Nephron progenitor cell (in vitro differentiated cells): ENCODE measurements around the gene TCF12.

Experiments used
- DNase-seq: peaks from one replicate; pipeline ENCODE4 v3.0.0; 2021
- H3K27ac Mint-ChIP-seq: 2 replicates; pipeline ENCODE4 v1.8.0; 2021; ENCODE audit warnings: mild to moderate bottlenecking, moderate library complexity, mixed read lengths
- H3K27me3 Mint-ChIP-seq: 2 replicates; pipeline ENCODE4 v1.8.0; 2021; ENCODE audit warnings: mild to moderate bottlenecking, low read depth, mixed read lengths; ENCODE audit not compliant: poor library complexity
- H3K36me3 Mint-ChIP-seq: 2 replicates; pipeline ENCODE4 v1.8.0; 2021; ENCODE audit warnings: low read depth, mixed read lengths
- H3K4me1 Mint-ChIP-seq: 2 replicates; pipeline ENCODE4 v1.8.0; 2021; ENCODE audit warnings: mixed read lengths
- H3K4me3 Mint-ChIP-seq: 2 replicates; pipeline ENCODE4 v1.8.0; 2021; ENCODE audit warnings: mild to moderate bottlenecking, moderate library complexity, mixed read lengths
- H3K9me3 Mint-ChIP-seq: 2 replicates; pipeline ENCODE4 v1.8.0; 2021; ENCODE audit warnings: mild to moderate bottlenecking, moderate library complexity, mixed read lengths
- CTCF ChIP-seq: fragments of 200-600 bp; sonication (generic); IDR thresholded peaks from 2 replicates; pipeline ENCODE4 v1.5.0; 2021; ENCODE audit warnings: antibody characterized with exemption

Gene TCF12

GRCh38 chr15:57102858-57103257, 184.4 kb downstream of the TCF12 start:
- Mint-ChIP-seq H3K27me3 (no peaks in the 10 kb centered on the region), H3K9me3 (peaks cover 19% of the 10 kb centered on the region), H3K27ac (no peak overlapping the region)

GRCh38 chr15:57108296-57108695, 189.9 kb downstream of the TCF12 start:
- TF ChIP-seq CTCF, result no peak
- no peak overlapping the region for H3K4me3 Mint-ChIP-seq
- peaks cover 53% of the 10 kb centered on the region for H3K4me1 Mint-ChIP-seq
- DNase-seq, result no peak
- H3K9me3 Mint-ChIP-seq, result peaks cover 14% of the 10 kb centered on the region
- peaks cover 52% of the 10 kb centered on the region for H3K36me3 Mint-ChIP-seq
- H3K27ac Mint-ChIP-seq, result peak overlapping the region; percentile 64
- peaks cover 4% of the 10 kb centered on the region for H3K27me3 Mint-ChIP-seq

More at GRCh38 chr15:57102858-57103257, 184.4 kb downstream of the TCF12 start:
- H3K4me3 Mint-ChIP-seq, result no peak overlapping the region
- H3K36me3 Mint-ChIP-seq, result peaks cover 74% of the 10 kb centered on the region
- TF ChIP-seq CTCF, result no peak
- no peak for DNase-seq
- H3K4me1 Mint-ChIP-seq, result peaks cover 17% of the 10 kb centered on the region

GRCh38 chr15:57109005-57109404, 190.6 kb downstream of the TCF12 start:
- TF ChIP-seq CTCF, result no peak
- Mint-ChIP-seq H3K9me3 (peaks cover 14% of the 10 kb centered on the region), H3K4me3 (no peak overlapping the region), H3K36me3 (peaks cover 46% of the 10 kb centered on the region), H3K27ac (no peak overlapping the region), H3K4me1 (peaks cover 56% of the 10 kb centered on the region), H3K27me3 (peaks cover 4% of the 10 kb centered on the region)
- DNase-seq, result no peak

GRCh38 chr15:57111002-57111401, 192.6 kb downstream of the TCF12 start:
- Mint-ChIP-seq H3K27me3 (peaks cover 4% of the 10 kb centered on the region), H3K36me3 (peaks cover 32% of the 10 kb centered on the region), H3K4me1 (peaks cover 56% of the 10 kb centered on the region), H3K27ac (peak overlapping the region; percentile 46), H3K9me3 (peaks cover 9% of the 10 kb centered on the region), H3K4me3 (peak overlapping the region; percentile 7)
- no peak for TF ChIP-seq CTCF
- no peak for DNase-seq

- H3K27me3 Mint-ChIP-seq, result peaks cover 4% of the 10 kb centered on the region
- peaks cover 56% of the 10 kb centered on the region for H3K4me1 Mint-ChIP-seq
- H3K27ac Mint-ChIP-seq, result peak overlapping the region; percentile 99
- TF ChIP-seq CTCF, result no peak
- H3K4me3 Mint-ChIP-seq, result peak overlapping the region; percentile 36
- H3K9me3 Mint-ChIP-seq, result no peaks in the 10 kb centered on the region
- peaks cover 20% of the 10 kb centered on the region for H3K36me3 Mint-ChIP-seq
- DNase-seq, result peak; percentile 35
Observed at GRCh38 chr15:57112178-57112577, 193.7 kb downstream of the TCF12 start.

GRCh38 chr15:57114070-57114469, 195.6 kb downstream of the TCF12 start:
- no peak overlapping the region for H3K4me3 Mint-ChIP-seq
- no peak for DNase-seq
- no peak for TF ChIP-seq CTCF
- H3K36me3 Mint-ChIP-seq, result peaks cover 11% of the 10 kb centered on the region
- peaks cover 59% of the 10 kb centered on the region for H3K4me1 Mint-ChIP-seq
- no peak overlapping the region for H3K27ac Mint-ChIP-seq
- H3K9me3 Mint-ChIP-seq, result no peaks in the 10 kb centered on the region
- H3K27me3 Mint-ChIP-seq, result no peaks in the 10 kb centered on the region
